GM23338 (cell line): Measurements from ENCODE around the gene TAF1B. TPM values are rescaled to one million over a fixed set of nuclear protein-coding genes. Genes with fewer than 3 reads are reported as not detected.

Experiments used
- ATAC-seq: fragments of 200-7000 bp; cut with Tn5 transposase; 3 replicates; pipeline ENCODE4 v1.9.1; 2020
- DNase-seq: peaks from one replicate; pipeline ENCODE4 v3.0.0-alpha.2; 2015; ENCODE audit warnings: low spot score
- H2AFZ ChIP-seq: fragments of 200-600 bp; sonication (generic); 2 replicates; pipeline ENCODE4 v1.8.0; 2016; ENCODE audit warnings: antibody characterized with exemption, mild to moderate bottlenecking, moderate library complexity
- H3F3A ChIP-seq: fragments of 200-600 bp; sonication (generic); replicated peaks from 2 replicates; pipeline ENCODE4 v1.8.0; 2017; ENCODE audit warnings: antibody characterized with exemption, mixed run types, low read depth
- H3K27ac ChIP-seq: fragments of 200-600 bp; sonication (generic); 2 replicates; pipeline ENCODE4 v1.6.1; 2016; ENCODE audit warnings: low read depth
- H3K27me3 ChIP-seq: fragments of 200-600 bp; sonication (generic); 2 replicates; pipeline ENCODE4 v1.8.0; 2016; ENCODE audit warnings: mild to moderate bottlenecking, mixed run types, moderate library complexity; ENCODE audit not compliant: insufficient read depth
- H3K36me3 ChIP-seq: fragments of 200-600 bp; sonication (generic); 2 replicates; pipeline ENCODE4 v1.8.0; 2016; ENCODE audit warnings: mild to moderate bottlenecking; ENCODE audit not compliant: insufficient read depth
- H3K4me1 ChIP-seq: fragments of 200-600 bp; sonication (generic); 2 replicates; pipeline ENCODE4 v1.8.0; 2016; ENCODE audit warnings: mild to moderate bottlenecking, moderate library complexity; ENCODE audit not compliant: insufficient read depth
- H3K4me2 ChIP-seq: fragments of 200-600 bp; sonication (generic); 2 replicates; pipeline ENCODE4 v1.7.1; 2017; ENCODE audit warnings: mixed run types
- H3K4me3 ChIP-seq: fragments of 200-600 bp; sonication (generic); 2 replicates; pipeline ENCODE4 v1.6.1; 2016; ENCODE audit warnings: mixed run types
- H3K79me2 ChIP-seq: fragments of 200-600 bp; sonication (generic); replicated peaks from 2 replicates; pipeline ENCODE4 v1.8.0; 2017; ENCODE audit warnings: mild to moderate bottlenecking; ENCODE audit not compliant: insufficient read depth
- H3K9me2 ChIP-seq: fragments of 200-600 bp; sonication (generic); 2 replicates; pipeline ENCODE4 v1.8.0; 2017; ENCODE audit not compliant: insufficient read depth
- H4K20me1 ChIP-seq: fragments of 200-600 bp; sonication (generic); replicated peaks from 2 replicates; pipeline ENCODE4 v1.8.0; 2017; ENCODE audit warnings: mild to moderate bottlenecking; ENCODE audit not compliant: insufficient read depth
- H3K27ac Mint-ChIP-seq: 2 replicates; pipeline ENCODE4 v1.8.0; 2020; ENCODE audit warnings: inconsistent platforms, mild to moderate bottlenecking, moderate library complexity, mixed read lengths
- H3K27me3 Mint-ChIP-seq: 3 replicates; pipeline ENCODE4 v1.8.0; 2022; ENCODE audit warnings: low read depth, mild to moderate bottlenecking, moderate library complexity, mixed read lengths, inconsistent platforms; ENCODE audit not compliant: insufficient read depth, poor library complexity
- H3K36me3 Mint-ChIP-seq: 3 replicates; pipeline ENCODE4 v1.8.0; 2021; ENCODE audit warnings: low read depth, mild to moderate bottlenecking, inconsistent platforms, moderate library complexity, mixed read lengths
- H3K4me1 Mint-ChIP-seq: 3 replicates; pipeline ENCODE4 v1.8.0; 2020; ENCODE audit warnings: mild to moderate bottlenecking, inconsistent platforms, mixed read lengths
- H3K4me3 Mint-ChIP-seq: 3 replicates; pipeline ENCODE4 v1.8.0; 2021; ENCODE audit warnings: moderate library complexity, mild to moderate bottlenecking, inconsistent platforms, mixed read lengths
- H3K9me3 Mint-ChIP-seq: 3 replicates; pipeline ENCODE4 v1.8.0; 2020; ENCODE audit warnings: moderate library complexity, mild to moderate bottlenecking, inconsistent platforms, mixed read lengths
- CREB1 ChIP-seq: fragments of 250-450 bp; sonication (Bioruptor Pico); IDR thresholded peaks from 2 replicates; pipeline ENCODE4 v1.5.0; 2020; ENCODE audit warnings: low read depth, mild to moderate bottlenecking, moderate library complexity
- EZH2 ChIP-seq: fragments of 200-600 bp; sonication (generic); IDR thresholded peaks from one replicate; pipeline ENCODE4 v1.8.0; 2017; ENCODE audit warnings: antibody characterized with exemption, mild to moderate bottlenecking, low read depth; ENCODE audit not compliant: unreplicated experiment
- EZH2phosphoT487 ChIP-seq: fragments of 200-600 bp; sonication (generic); IDR thresholded peaks from one replicate; pipeline ENCODE4 v1.8.1; 2018; ENCODE audit warnings: antibody characterized with exemption; ENCODE audit not compliant: unreplicated experiment
- JUNB ChIP-seq: IDR thresholded peaks from one replicate; pipeline ENCODE4 v1.6.1; 2016; ENCODE audit warnings: antibody characterized with exemption; ENCODE audit not compliant: unreplicated experiment
- NANOG ChIP-seq: IDR thresholded peaks from 2 replicates; pipeline ENCODE4 v1.6.1; 2016; ENCODE audit warnings: antibody characterized with exemption, borderline replicate concordance
- POLR2AphosphoS5 ChIP-seq: IDR thresholded peaks from 2 replicates; pipeline ENCODE4 v1.6.1; 2016; ENCODE audit warnings: antibody characterized with exemption, low read depth
- STAT1 ChIP-seq: IDR thresholded peaks from one replicate; pipeline ENCODE4 v1.6.1; 2016; ENCODE audit warnings: antibody characterized with exemption; ENCODE audit not compliant: unreplicated experiment
- ZNF114 ChIP-seq: fragments of 250-450 bp; sonication (Bioruptor Pico); IDR thresholded peaks from 2 replicates; pipeline ENCODE4 v1.5.0; 2020; ENCODE audit warnings: mild to moderate bottlenecking, moderate library complexity
- ZNF331 ChIP-seq: fragments of 250-450 bp; sonication (Bioruptor Pico); IDR thresholded peaks from 2 replicates; pipeline ENCODE4 v1.5.0; 2020; ENCODE audit warnings: low read depth, mild to moderate bottlenecking, moderate library complexity
- polyA plus RNA-seq: library from polyadenylated mRNA; unstranded; fragments of >200 nt; fragmentation: Nextera tagmentation; extraction: Ambion mirVana; gene quantifications from 2 replicates; pipeline ENCODE4 v1.2.1, GENCODE V29; 2016
- total RNA-seq: library from RNA; depleted of rRNA; stranded (reverse); fragments of >200 nt; shearing (Covaris generic); gene quantifications from 2 replicates; pipeline ENCODE4 v1.2.3, GENCODE V29; 2014
- TF ChIP-seq, protein P1 (sequence below), 2 experiments: fragments of 200-600 bp in 1 of 2; sonication (generic) in 1 of 2; conservative IDR thresholded peaks; 2 replicates each; pipeline versions ENCODE4 v1.5.1 to v1.6.1; 2016 to 2017; ENCODE audit warnings: antibody characterized with exemption in 2 of 2, low read depth in 2 of 2, mild to moderate bottlenecking in 2 of 2, moderate library complexity in 1 of 2
- TF ChIP-seq, protein P2 (sequence below): IDR thresholded peaks from 2 replicates; pipeline ENCODE4 v1.6.1; 2016; ENCODE audit warnings: antibody characterized with exemption
- TF ChIP-seq, protein P3 (sequence below): IDR thresholded peaks from one replicate; pipeline ENCODE4 v1.6.1; 2018; ENCODE audit warnings: antibody characterized with exemption; ENCODE audit not compliant: unreplicated experiment

TAF1B gene
- total and polyA plus RNA-seq, 2 experiments from 2014 or later, result 22.2 to 28.9 TPM

DNA sequence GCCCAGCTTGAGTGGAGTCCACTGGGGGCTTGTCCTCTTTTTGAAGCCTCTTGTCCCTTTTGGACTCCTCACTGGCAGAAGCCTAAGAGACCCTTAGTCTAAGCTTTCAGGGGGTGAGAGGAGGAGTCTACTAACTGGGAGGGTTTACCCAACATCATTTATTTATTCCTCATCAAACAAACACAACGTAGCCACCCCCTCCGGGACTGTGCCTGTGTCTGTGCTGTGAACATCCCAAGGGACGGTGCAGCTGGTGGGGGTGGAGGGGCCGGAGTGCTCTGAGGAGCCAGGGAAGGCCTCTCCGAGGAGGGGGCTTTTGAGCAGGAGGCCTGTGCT is 42.7 kb upstream of the TAF1B start (continued):
- no peak for TF ChIP-seq EZH2
- TF ChIP-seq, protein P1, sequence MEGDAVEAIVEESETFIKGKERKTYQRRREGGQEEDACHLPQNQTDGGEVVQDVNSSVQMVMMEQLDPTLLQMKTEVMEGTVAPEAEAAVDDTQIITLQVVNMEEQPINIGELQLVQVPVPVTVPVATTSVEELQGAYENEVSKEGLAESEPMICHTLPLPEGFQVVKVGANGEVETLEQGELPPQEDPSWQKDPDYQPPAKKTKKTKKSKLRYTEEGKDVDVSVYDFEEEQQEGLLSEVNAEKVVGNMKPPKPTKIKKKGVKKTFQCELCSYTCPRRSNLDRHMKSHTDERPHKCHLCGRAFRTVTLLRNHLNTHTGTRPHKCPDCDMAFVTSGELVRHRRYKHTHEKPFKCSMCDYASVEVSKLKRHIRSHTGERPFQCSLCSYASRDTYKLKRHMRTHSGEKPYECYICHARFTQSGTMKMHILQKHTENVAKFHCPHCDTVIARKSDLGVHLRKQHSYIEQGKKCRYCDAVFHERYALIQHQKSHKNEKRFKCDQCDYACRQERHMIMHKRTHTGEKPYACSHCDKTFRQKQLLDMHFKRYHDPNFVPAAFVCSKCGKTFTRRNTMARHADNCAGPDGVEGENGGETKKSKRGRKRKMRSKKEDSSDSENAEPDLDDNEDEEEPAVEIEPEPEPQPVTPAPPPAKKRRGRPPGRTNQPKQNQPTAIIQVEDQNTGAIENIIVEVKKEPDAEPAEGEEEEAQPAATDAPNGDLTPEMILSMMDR (conservative IDR thresholded peaks at IDR 0.05; ENCODE audit: low read depth in 2 of 2), result no peak
- no peak for TF ChIP-seq CREB1 (CRISPR knock-in tag)
- TF ChIP-seq STAT1, result no peak
- no peak for TF ChIP-seq NANOG
- TF ChIP-seq, protein P2, sequence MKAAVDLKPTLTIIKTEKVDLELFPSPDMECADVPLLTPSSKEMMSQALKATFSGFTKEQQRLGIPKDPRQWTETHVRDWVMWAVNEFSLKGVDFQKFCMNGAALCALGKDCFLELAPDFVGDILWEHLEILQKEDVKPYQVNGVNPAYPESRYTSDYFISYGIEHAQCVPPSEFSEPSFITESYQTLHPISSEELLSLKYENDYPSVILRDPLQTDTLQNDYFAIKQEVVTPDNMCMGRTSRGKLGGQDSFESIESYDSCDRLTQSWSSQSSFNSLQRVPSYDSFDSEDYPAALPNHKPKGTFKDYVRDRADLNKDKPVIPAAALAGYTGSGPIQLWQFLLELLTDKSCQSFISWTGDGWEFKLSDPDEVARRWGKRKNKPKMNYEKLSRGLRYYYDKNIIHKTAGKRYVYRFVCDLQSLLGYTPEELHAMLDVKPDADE, result no peak

DNA sequence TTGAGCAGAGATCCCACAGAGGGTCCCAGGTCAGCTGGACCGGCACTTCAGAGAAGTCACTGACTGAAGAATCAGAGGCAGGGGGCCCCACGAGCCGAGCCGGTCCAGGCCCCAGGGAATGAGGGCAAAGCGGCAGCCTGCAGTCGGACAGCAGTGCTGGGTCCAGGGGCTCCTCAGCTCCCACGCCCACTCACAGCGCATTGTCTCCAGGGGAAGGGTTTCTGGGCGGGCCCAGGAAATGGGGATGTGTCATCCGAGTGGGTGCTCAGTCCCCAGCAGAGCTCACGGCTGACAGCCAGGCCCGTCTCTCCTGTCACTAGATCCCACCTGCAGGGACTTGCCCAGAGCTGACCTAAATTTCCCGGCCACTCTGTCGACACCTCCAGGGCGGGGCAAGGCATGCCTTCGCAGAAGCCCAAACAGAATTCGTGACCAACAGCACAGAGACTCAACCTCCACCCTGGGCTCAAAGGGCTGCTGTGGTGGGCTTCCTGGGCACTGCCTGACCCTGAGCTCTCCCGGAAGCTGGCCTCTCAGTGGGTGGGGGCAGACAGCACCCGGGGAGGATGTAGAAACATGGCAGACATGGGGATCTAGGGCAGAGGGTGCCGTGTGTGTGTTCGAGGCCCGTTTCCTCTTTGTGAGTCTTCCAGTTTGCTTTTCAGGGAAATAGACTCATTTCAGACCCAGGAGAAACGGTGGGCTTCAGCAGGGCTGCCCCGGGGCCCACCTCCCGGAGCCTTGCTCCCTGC is 42.1 kb upstream of the TAF1B start:
- H2AFZ ChIP-seq, result peak overlapping the region; percentile 59; the same call in 1 of the 2 replicates
- H3K4me3 Mint-ChIP-seq, result no peak overlapping the region
- peaks cover 24% of the 10 kb centered on the region for H3K4me1 Mint-ChIP-seq
- ATAC-seq, result no peak
- H3K27ac ChIP-seq, result no peak overlapping the region
- no peaks in the 10 kb centered on the region for H3K9me2 ChIP-seq
- no peaks in the 10 kb centered on the region for H3K4me1 ChIP-seq
- no peak for DNase-seq
- H3K27me3 Mint-ChIP-seq, result peaks cover 6% of the 10 kb centered on the region
- H4K20me1 ChIP-seq, result no peaks in the 10 kb centered on the region
- no peak overlapping the region for H3K27ac Mint-ChIP-seq
- H3K36me3 ChIP-seq, result no peaks in the 10 kb centered on the region
- no peaks in the 10 kb centered on the region for H3K79me2 ChIP-seq
- no peak overlapping the region for H3K4me3 ChIP-seq
- no peaks in the 10 kb centered on the region for H3F3A ChIP-seq
- no peaks in the 10 kb centered on the region for H3K36me3 Mint-ChIP-seq
- TF ChIP-seq JUNB, result no peak
- TF ChIP-seq ZNF331 (CRISPR knock-in tag), result no peak
- no peak for TF ChIP-seq EZH2phosphoT487
- TF ChIP-seq, protein P2, result no peak
- no peaks in the 10 kb centered on the region for H3K9me3 Mint-ChIP-seq
- no peak overlapping the region for H3K4me2 ChIP-seq
- no peaks in the 10 kb centered on the region for H3K27me3 ChIP-seq

DNA sequence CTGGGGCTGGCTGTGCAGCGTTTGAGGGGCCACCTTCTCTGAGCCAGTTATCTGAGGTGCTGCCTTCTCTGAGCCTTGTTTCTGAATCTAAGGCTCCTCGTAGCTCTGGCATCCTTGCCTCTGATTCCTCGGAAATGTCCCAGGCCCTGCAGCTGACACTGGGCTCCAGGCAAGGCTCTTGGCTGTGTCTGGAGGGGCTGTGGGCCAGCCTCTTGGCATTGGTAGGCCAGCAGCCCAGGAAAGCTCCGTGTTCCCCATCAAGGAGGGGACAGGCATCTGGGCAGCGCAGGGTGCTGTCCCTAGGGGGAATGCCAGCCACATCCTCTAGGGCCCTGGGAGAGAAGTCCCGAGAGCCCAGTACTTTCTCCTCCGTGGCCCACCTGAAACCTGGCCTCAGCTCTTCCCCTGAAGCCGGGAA is 40.7 kb upstream of the TAF1B start:
- H3K36me3 ChIP-seq, result no peaks in the 10 kb centered on the region
- no peak for DNase-seq
- no peaks in the 10 kb centered on the region for H4K20me1 ChIP-seq
- Mint-ChIP-seq H3K36me3 (no peaks in the 10 kb centered on the region), H3K27ac (no peak overlapping the region), H3K27me3 (peaks cover 7% of the 10 kb centered on the region), H3K4me1 (peaks cover 13% of the 10 kb centered on the region), H3K4me3 (no peak overlapping the region), H3K9me3 (no peaks in the 10 kb centered on the region)
- no peaks in the 10 kb centered on the region for H3K79me2 ChIP-seq
- H3K27ac ChIP-seq, result no peak overlapping the region
- no peak overlapping the region for H3K4me2 ChIP-seq
- ATAC-seq, result no peak; the same call in 2 of the 3 replicates
- no peaks in the 10 kb centered on the region for H3K4me1 ChIP-seq
- no peak overlapping the region for H2AFZ ChIP-seq
- no peaks in the 10 kb centered on the region for H3K9me2 ChIP-seq
- H3F3A ChIP-seq, result no peaks in the 10 kb centered on the region
- no peak overlapping the region for H3K4me3 ChIP-seq
- no peaks in the 10 kb centered on the region for H3K27me3 ChIP-seq
- no peak for TF ChIP-seq ZNF114
- TF ChIP-seq, protein P3, sequence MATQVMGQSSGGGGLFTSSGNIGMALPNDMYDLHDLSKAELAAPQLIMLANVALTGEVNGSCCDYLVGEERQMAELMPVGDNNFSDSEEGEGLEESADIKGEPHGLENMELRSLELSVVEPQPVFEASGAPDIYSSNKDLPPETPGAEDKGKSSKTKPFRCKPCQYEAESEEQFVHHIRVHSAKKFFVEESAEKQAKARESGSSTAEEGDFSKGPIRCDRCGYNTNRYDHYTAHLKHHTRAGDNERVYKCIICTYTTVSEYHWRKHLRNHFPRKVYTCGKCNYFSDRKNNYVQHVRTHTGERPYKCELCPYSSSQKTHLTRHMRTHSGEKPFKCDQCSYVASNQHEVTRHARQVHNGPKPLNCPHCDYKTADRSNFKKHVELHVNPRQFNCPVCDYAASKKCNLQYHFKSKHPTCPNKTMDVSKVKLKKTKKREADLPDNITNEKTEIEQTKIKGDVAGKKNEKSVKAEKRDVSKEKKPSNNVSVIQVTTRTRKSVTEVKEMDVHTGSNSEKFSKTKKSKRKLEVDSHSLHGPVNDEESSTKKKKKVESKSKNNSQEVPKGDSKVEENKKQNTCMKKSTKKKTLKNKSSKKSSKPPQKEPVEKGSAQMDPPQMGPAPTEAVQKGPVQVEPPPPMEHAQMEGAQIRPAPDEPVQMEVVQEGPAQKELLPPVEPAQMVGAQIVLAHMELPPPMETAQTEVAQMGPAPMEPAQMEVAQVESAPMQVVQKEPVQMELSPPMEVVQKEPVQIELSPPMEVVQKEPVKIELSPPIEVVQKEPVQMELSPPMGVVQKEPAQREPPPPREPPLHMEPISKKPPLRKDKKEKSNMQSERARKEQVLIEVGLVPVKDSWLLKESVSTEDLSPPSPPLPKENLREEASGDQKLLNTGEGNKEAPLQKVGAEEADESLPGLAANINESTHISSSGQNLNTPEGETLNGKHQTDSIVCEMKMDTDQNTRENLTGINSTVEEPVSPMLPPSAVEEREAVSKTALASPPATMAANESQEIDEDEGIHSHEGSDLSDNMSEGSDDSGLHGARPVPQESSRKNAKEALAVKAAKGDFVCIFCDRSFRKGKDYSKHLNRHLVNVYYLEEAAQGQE, result no peak
- TF ChIP-seq STAT1, result no peak
- TF ChIP-seq, protein P1 (conservative IDR thresholded peaks at IDR 0.05; ENCODE audit: low read depth in 2 of 2), result no peak
- TF ChIP-seq NANOG, result no peak
- no peak for TF ChIP-seq CREB1 (CRISPR knock-in tag)
- no peak for TF ChIP-seq POLR2AphosphoS5
- TF ChIP-seq ZNF331 (CRISPR knock-in tag), result no peak
